ENCODE measurements around the gene LNPEP.

The LNPEP gene

DNA sequence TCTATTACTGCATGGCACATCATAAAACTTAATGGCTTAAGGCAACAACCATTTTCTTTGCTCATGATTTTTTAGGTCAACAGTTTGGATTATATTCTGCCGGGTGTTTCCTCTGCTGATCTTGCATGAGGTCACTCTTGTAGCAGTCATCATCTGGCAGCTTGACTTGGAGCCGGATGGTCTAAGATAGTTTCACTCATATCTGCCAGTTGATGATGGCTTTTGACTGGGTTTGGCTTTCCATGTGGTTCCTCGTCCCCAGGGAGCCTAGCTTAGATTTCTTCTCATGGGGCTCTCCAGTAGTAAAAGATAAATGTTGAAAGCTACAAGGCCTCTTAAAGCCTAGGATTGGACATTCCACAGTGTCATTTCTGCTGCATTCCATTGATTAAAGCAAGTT lies 27.4 kb downstream of the LNPEP start:
- TF ChIP-seq, protein P1, sequence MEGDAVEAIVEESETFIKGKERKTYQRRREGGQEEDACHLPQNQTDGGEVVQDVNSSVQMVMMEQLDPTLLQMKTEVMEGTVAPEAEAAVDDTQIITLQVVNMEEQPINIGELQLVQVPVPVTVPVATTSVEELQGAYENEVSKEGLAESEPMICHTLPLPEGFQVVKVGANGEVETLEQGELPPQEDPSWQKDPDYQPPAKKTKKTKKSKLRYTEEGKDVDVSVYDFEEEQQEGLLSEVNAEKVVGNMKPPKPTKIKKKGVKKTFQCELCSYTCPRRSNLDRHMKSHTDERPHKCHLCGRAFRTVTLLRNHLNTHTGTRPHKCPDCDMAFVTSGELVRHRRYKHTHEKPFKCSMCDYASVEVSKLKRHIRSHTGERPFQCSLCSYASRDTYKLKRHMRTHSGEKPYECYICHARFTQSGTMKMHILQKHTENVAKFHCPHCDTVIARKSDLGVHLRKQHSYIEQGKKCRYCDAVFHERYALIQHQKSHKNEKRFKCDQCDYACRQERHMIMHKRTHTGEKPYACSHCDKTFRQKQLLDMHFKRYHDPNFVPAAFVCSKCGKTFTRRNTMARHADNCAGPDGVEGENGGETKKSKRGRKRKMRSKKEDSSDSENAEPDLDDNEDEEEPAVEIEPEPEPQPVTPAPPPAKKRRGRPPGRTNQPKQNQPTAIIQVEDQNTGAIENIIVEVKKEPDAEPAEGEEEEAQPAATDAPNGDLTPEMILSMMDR (conservative IDR thresholded peaks at IDR 0.05): no peak
- H3K27ac ChIP-seq: no peak overlapping the region

DNA sequence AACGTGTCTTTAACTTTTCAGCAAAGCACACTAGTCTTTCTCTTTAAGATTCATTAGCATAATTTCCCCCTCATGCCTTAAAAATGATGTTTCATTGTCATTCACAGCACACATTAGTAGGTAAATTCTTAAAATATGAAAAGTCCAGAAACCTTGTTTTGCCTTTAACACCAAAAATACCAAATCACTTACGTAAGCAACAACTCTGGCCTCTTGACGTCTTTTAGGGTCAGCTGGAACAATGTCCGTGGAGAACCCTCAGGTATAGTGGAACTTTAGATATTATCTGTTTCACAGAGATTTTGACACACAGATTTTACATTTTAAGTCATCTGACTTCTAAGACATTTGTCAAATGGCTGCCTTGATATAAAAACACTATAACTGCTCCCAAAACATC lies 30.9 kb downstream of the LNPEP start:
- H3K27ac ChIP-seq: no peak overlapping the region
- TF ChIP-seq, protein P1 (conservative IDR thresholded peaks at IDR 0.05): no peak

DNA sequence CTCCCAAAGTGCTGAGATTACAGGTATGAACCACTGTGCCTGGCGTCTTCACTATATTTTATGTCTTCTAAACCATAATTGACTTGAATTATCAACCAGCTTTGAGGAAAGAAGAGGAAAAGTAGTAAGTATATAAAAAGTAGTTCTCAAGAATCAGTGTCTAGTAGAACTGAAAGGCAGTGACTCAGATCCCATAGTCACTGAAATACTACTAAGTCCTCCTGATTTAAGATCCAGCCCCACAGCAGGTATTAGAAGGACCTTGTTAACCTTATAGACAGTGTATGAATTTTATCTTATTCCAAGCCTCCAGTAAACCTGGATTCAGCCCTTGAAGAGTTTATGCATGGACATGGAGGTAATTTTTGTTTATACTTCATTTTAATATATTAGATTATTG lies 31.5 kb downstream of the LNPEP start:
- H3K27ac ChIP-seq: no peak overlapping the region
- TF ChIP-seq, protein P1 (conservative IDR thresholded peaks at IDR 0.05): no peak

DNA sequence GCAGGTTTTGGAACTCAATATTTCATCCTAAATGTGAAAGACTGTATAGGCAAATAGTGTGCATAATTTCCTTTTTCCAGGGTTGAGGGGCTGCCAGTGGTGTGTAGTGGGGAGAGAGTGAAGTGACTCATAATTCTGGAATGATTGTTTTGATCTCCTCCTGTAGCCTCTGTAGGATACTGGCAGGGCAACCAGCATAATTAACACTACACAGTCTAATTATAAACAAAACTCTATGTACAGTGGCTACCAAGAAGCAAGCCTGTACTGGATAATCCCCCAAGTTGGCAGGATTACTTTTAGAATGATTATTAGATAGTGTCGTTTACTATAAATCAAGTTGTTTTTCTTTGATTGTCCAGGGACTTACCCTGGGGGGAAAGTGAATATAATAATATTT lies 32.2 kb downstream of the LNPEP start:
- no peak overlapping the region for H3K27ac ChIP-seq
- TF ChIP-seq, protein P1 (conservative IDR thresholded peaks at IDR 0.05): no peak

DNA sequence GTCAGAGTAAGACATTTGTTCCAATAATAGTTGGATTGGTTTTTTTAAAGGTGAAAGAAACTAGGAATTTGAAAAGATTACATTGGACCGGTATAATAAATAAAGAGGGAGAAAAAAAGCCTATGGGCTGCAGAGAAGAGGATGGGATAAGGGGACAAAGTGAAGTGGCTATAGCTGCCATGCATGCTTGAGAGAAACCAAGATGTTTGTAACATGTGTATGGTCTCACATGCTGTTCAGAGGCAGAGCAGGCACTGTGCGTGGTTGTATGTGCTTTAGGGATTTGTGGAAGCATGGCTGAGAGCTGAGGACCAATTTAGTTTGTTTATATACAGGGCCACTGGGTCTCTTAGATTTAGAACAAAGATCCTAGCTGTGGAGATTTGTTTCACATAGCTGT lies 32.7 kb downstream of the LNPEP start:
- H3K27ac ChIP-seq: no peak overlapping the region
- TF ChIP-seq, protein P1 (conservative IDR thresholded peaks at IDR 0.05): no peak

DNA sequence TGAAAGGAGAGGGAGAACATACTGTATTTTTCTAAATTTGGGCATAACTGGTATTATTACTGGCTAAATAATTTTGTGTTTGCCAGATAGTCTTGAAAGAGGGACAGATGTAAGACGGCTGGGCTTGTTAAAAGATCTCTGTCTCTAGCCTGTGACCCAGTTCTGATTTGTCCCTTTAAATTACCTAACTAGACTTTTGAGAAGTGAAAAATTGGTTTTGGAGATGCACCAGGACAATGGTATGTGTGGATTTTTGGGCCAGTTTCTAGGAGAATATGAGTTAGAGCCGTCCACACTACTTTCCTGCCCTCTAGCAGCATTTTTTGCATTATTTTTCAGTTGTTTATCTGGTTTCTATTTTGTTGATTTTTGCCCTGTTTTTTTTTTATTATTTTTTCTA lies 33.5 kb downstream of the LNPEP start:
- TF ChIP-seq, protein P1 (conservative IDR thresholded peaks at IDR 0.05): no peak
- H3K27ac ChIP-seq: no peak overlapping the region

DNA sequence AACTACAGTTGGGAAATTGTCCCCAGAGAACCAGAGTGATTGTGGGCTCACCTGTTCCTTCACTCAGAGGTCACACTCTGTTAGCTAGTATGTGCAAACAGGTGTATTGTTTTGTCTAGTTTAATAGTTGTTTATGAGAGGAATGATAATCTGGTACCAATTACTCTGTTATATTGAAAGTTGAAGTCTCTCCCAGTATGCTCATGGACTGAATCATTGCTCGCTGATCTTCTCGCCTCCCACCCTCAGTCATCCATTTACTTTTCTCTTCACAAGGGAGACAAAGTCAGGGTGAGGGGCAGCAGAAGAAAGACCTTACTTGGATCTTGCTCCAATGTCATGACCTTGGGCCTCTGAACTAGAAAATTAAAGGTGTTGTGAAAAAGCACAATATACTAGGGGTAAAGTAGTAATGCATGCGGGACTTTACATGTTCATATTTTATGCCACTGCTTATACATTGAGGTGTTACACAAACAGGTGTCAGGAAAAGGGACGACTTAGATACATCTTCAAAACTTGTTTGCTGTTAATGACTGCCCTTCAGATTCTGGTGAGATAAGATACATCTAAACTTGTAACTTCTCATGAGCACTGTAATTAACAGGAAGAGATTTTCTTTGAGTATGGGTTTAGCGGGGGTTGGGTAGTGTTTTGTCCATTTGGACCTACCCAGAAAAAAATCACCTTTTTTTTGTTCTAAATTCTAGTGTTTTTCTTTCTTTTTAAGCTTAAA lies 36.9 kb downstream of the LNPEP start:
- TF ChIP-seq, protein P1 (conservative IDR thresholded peaks at IDR 0.05): no peak
- H3K27ac ChIP-seq: no peak overlapping the region

Data from VCaP (cell line).